ENCODE results near the gene KLF3. TPM values are rescaled to one million over a fixed set of nuclear protein-coding genes. Genes with fewer than 3 reads are reported as not detected.

Gene KLF3
- total and polyA plus RNA-seq, 4 donors, result 14.7 to 53.6 (median 39.2) TPM

- H3K27ac ChIP-seq (ENCODE audit: low read depth in 1 of 2, low read length in 1 of 2), result no peak overlapping the region
Measured at GRCh38 chr4:38634047-38634759, 29.8 kb upstream of the KLF3 start.

DNA sequence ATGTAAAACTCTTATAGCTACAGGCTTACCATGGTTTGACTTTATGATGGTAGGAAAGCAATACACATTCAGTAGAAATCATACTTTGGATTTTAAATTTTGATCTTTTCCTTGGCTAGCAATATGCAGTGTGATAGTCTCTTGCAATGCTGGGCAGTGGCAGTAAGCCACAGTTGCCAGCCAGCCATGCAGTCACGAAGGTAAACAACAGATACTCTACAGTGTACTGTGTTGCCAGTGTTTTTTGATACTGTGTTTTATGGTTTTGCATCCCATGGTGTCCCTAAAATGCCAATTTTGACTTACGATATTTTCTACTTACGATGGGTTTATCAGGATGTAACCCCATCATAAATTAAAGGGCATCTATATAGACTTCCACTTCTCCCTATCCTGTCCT is 24.8 kb upstream of the KLF3 start:
- no peak for ATAC-seq (ENCODE audit: insufficient read depth, low FRiP score)
- Histone ChIP-seq H3K4me1 (ENCODE audit: control insufficient read depth in 5 of 5, insufficient read depth in 5 of 5, low read length in 5 of 5) (peaks cover 0 to 3% (median 0%) of the 10 kb centered on the region in 5 donors), H3K9me3 (ENCODE audit: control insufficient read depth in 4 of 4, insufficient read depth in 3 of 4, low read length in 3 of 4) (no peaks in the 10 kb centered on the region), H3K36me3 (ENCODE audit: control insufficient read depth in 4 of 4, insufficient read depth in 4 of 4, low read length in 4 of 4) (no peaks in the 10 kb centered on the region), H3K4me3 (no peak overlapping the region), H3K27ac (ENCODE audit: low read depth in 1 of 2, low read length in 1 of 2) (no peak overlapping the region), H3K27me3 (ENCODE audit: control insufficient read depth in 3 of 3, insufficient read depth in 3 of 3, low read length in 2 of 3) (no peaks in the 10 kb centered on the region), H3K9ac (ENCODE audit: insufficient read depth in 1 of 2, low read length in 2 of 2) (no peak overlapping the region)
- DNase-seq, result no peak
- TF ChIP-seq CTCF (IDR thresholded peaks at IDR 0.05; ENCODE audit: control extremely low read depth, extremely low read depth), result no peak
- 96 to 98% methylated on average over 3 of the region's 3 CpGs for WGBS, 2 donors

More at GRCh38 chr4:38634047-38634759, 29.8 kb upstream of the KLF3 start:
- no peak for TF ChIP-seq CTCF (IDR thresholded peaks at IDR 0.05; ENCODE audit: control extremely low read depth, extremely low read depth)
- H3K4me3 ChIP-seq, result no peak overlapping the region
- WGBS, 2 donors, result 90 to 94% methylated on average over 3 of the region's 3 CpGs
- H3K4me1 ChIP-seq (ENCODE audit: control insufficient read depth in 5 of 5, insufficient read depth in 5 of 5, low read length in 5 of 5), result peaks cover 0 to 5% (median 0%) of the 10 kb centered on the region in 5 donors
- DNase-seq (no peak), ATAC-seq (ENCODE audit: insufficient read depth, low FRiP score) (no peak)
- no peaks in the 10 kb centered on the region for H3K9me3 ChIP-seq (ENCODE audit: control insufficient read depth in 4 of 4, insufficient read depth in 3 of 4, low read length in 3 of 4)
- no peaks in the 10 kb centered on the region for H3K27me3 ChIP-seq (ENCODE audit: control insufficient read depth in 3 of 3, insufficient read depth in 3 of 3, low read length in 2 of 3)
- no peaks in the 10 kb centered on the region for H3K36me3 ChIP-seq (ENCODE audit: control insufficient read depth in 4 of 4, insufficient read depth in 4 of 4, low read length in 4 of 4)
- H3K9ac ChIP-seq (ENCODE audit: insufficient read depth in 1 of 2, low read length in 2 of 2), result no peak overlapping the region

- ATAC-seq (ENCODE audit: insufficient read depth, low FRiP score), result no peak
- peaks cover 0 to 2% (median 0%) of the 10 kb centered on the region in 4 donors for H3K9me3 ChIP-seq (ENCODE audit: control insufficient read depth in 4 of 4, insufficient read depth in 3 of 4, low read length in 3 of 4)
- H3K27me3 ChIP-seq (ENCODE audit: control insufficient read depth in 3 of 3, insufficient read depth in 3 of 3, low read length in 2 of 3), result no peaks in the 10 kb centered on the region
- no peak for DNase-seq
- no peak overlapping the region for H3K9ac ChIP-seq (ENCODE audit: insufficient read depth in 1 of 2, low read length in 2 of 2)
- no peaks in the 10 kb centered on the region for H3K4me1 ChIP-seq (ENCODE audit: control insufficient read depth in 5 of 5, insufficient read depth in 5 of 5, low read length in 5 of 5)
- no peaks in the 10 kb centered on the region for H3K36me3 ChIP-seq (ENCODE audit: control insufficient read depth in 4 of 4, insufficient read depth in 4 of 4, low read length in 4 of 4)
- TF ChIP-seq CTCF (IDR thresholded peaks at IDR 0.05; ENCODE audit: control extremely low read depth, extremely low read depth), result no peak
- no peak overlapping the region for H3K4me3 ChIP-seq
- WGBS, 2 donors, result 89 to 100% methylated on average over 1 of the region's 1 CpG
- H3K27ac ChIP-seq (ENCODE audit: low read depth in 1 of 2, low read length in 1 of 2), result no peak overlapping the region
Measured at GRCh38 chr4:38641811-38642210, 22.2 kb upstream of the KLF3 start.

All from lung (tissue), 12 donors.